Esophagus muscularis mucosa (tissue), 4 donors: Measurements from ENCODE around the gene NDUFB2. TPM values are rescaled to one million over a fixed set of nuclear protein-coding genes. Genes with fewer than 3 reads are reported as not detected.
"Not testable (repeated sequence)": the region's sequence is repeated elsewhere in the genome, so short reads cannot be mapped to it uniquely, and the experiment has no call there.

Source experiments
- DNase-seq: peaks from one replicate; pipeline ENCODE4 v3.0.0-alpha.2; 2017; ENCODE audit errors: extremely low spot score
- H3K27ac ChIP-seq, 4 donors: fragments of 200-600 bp; sonication (generic); replicated peaks in 1 of 4; 1 replicate in 3 of 4; 2 replicates in 1 of 4; pipeline ENCODE4 v1.5.1; 2016 to 2019; ENCODE audit warnings: mild to moderate bottlenecking in 1 of 4
- H3K27me3 ChIP-seq, 4 donors: fragments of 200-600 bp; sonication (generic); one replicate each; pipeline versions ENCODE4 v1.5.1 to v1.6.0; 2016 to 2019
- H3K36me3 ChIP-seq, 4 donors: fragments of 200-600 bp; sonication (generic); one replicate each; pipeline ENCODE4 v1.5.1; 2016 to 2019
- H3K4me1 ChIP-seq, 4 donors: fragments of 200-600 bp; sonication (generic); one replicate each; pipeline ENCODE4 v1.5.1; 2016 to 2019
- H3K4me3 ChIP-seq, 4 donors: fragments of 200-600 bp; sonication (generic); 1 replicate in 2 of 4; 2 replicates in 2 of 4; pipeline ENCODE4 v1.5.1; 2016 to 2019; ENCODE audit warnings: mild to moderate bottlenecking in 4 of 4, moderate library complexity in 1 of 4
- H3K9me3 ChIP-seq, 4 donors: fragments of 200-600 bp; sonication (generic); 1 replicate in 3 of 4; 2 replicates in 1 of 4; pipeline ENCODE4 v1.5.1; 2016 to 2019
- EP300 ChIP-seq: sonication (generic); formaldehyde crosslinking; IDR thresholded peaks from one replicate; pipeline ENCODE4 v1.6.1; 2017; ENCODE audit warnings: antibody characterized with exemption
- POLR2A ChIP-seq: fragments of 450-650 bp; IDR thresholded peaks from one replicate; pipeline ENCODE4 v1.6.1; 2017; ENCODE audit warnings: antibody characterized with exemption, moderate library complexity, mild to moderate bottlenecking, low read depth
- POLR2AphosphoS5 ChIP-seq, 2 donors: sonication (generic); formaldehyde crosslinking; IDR thresholded peaks; one replicate each; pipeline ENCODE4 v1.6.1; 2017; ENCODE audit warnings: antibody characterized with exemption in 2 of 2
- WGBS: methylation state at CpG from one replicate; pipeline ENCODE4 v1.1.5; 2018; 5-methylcytosine and 5-hydroxymethylcytosine counted together
- intact Hi-C: fragments of 100-400 bp; cut with DNase I; formaldehyde crosslinking; loops from one replicate; pipeline ENCODE4 v1.15.1; 2023
- total RNA-seq, 4 donors: library from RNA; depleted of rRNA; stranded (reverse); fragments of >200 nt; gene quantifications; one replicate each; pipeline versions ENCODE4 v1.1.0 to v1.2.1, GENCODE V29; 2016
- TF ChIP-seq, protein P1 (sequence below), 3 experiments: fragments of 200-600 bp in 2 of 3; fragments of 450-650 bp in 1 of 3; sonication (generic) in 2 of 3; IDR thresholded peaks; one replicate each; pipeline ENCODE4 v1.5.1; 2017 to 2019; ENCODE audit warnings: antibody characterized with exemption in 3 of 3, mild to moderate bottlenecking in 2 of 3, moderate library complexity in 1 of 3

Gene NDUFB2
- total RNA-seq, 4 donors from 2014 or later, result 235 to 279 (median 262) TPM

GRCh38 chr7:140691376-140692045, 5.0 kb upstream of the NDUFB2 start:
- no peaks in the 10 kb centered on the region for H3K27me3 ChIP-seq
- intact Hi-C loops, result loop anchor here (10.0 kb wide), 1 partner anchor 323 kb away; the partner anchor contains the start of gene MRPS33
- H3K4me3 ChIP-seq, result no peak overlapping the region
- DNase-seq, result no peak
- WGBS, result 94% methylated on average over 12 of the region's 12 CpGs
- H3K27ac ChIP-seq, result no peak overlapping the region
- peaks cover 21 to 85% (median 65%) of the 10 kb centered on the region in 4 donors for H3K36me3 ChIP-seq
- no peak for TF ChIP-seq POLR2A
- no peak for TF ChIP-seq EP300
- TF ChIP-seq, protein P1, sequence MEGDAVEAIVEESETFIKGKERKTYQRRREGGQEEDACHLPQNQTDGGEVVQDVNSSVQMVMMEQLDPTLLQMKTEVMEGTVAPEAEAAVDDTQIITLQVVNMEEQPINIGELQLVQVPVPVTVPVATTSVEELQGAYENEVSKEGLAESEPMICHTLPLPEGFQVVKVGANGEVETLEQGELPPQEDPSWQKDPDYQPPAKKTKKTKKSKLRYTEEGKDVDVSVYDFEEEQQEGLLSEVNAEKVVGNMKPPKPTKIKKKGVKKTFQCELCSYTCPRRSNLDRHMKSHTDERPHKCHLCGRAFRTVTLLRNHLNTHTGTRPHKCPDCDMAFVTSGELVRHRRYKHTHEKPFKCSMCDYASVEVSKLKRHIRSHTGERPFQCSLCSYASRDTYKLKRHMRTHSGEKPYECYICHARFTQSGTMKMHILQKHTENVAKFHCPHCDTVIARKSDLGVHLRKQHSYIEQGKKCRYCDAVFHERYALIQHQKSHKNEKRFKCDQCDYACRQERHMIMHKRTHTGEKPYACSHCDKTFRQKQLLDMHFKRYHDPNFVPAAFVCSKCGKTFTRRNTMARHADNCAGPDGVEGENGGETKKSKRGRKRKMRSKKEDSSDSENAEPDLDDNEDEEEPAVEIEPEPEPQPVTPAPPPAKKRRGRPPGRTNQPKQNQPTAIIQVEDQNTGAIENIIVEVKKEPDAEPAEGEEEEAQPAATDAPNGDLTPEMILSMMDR (IDR thresholded peaks at IDR 0.05), result no peak
- TF ChIP-seq POLR2AphosphoS5 (IDR thresholded peaks at IDR 0.05), result no peak
- no peaks in the 10 kb centered on the region for H3K9me3 ChIP-seq
- H3K4me1 ChIP-seq, result peaks cover 6 to 10% (median 8%) of the 10 kb centered on the region in 4 donors

GRCh38 chr7:140693849-140694248, 2.7 kb upstream of the NDUFB2 start:
- H3K4me3 ChIP-seq, H3K9me3 ChIP-seq, H3K27ac ChIP-seq, H3K27me3 ChIP-seq, DNase-seq: not testable (repeated sequence)
- 96% methylated on average over 9 of the region's 10 CpGs for WGBS
- peaks cover 7 to 62% (median 45%) of the 10 kb centered on the region in 4 donors for H3K36me3 ChIP-seq
- peaks cover 20 to 26% (median 25%) of the 10 kb centered on the region in 4 donors for H3K4me1 ChIP-seq
- intact Hi-C loops, result loop anchor here (10.0 kb wide), 1 partner anchor 321 kb away; the partner anchor contains the start of gene MRPS33

DNA sequence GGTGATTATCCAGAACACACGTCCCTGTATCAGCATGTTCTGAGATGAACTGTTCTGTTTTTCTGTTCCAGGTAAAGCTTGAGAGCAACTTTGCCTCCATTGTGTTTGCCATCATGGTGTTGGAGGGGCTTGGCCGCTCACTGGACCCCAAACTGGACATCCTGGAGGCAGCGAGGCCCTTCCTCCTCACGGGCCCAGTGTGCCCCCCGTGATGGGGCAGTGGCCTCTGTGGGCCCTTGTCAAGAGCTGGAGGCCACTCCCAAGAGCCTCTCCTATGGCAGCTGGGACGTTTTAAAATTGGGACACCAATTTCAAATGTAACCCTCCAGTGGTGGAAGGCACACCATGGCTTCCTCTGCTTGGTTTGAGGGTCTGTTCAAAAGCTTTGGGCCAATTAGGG, 1.9 kb upstream of the NDUFB2 start:
- intact Hi-C loops, result loop anchor here (10.0 kb wide), 1 partner anchor 320 kb away; the partner anchor contains the start of gene MRPS33
- Histone ChIP-seq H3K27ac (no peak overlapping the region), H3K4me1 (peaks cover 27 to 33% (median 32%) of the 10 kb centered on the region in 4 donors), H3K4me3 (no peak overlapping the region), H3K27me3 (no peaks in the 10 kb centered on the region), H3K36me3 (peaks cover under 1 to 54% (median 38%) of the 10 kb centered on the region in 4 donors), H3K9me3 (no peaks in the 10 kb centered on the region)
- DNase-seq, result no peak
- TF ChIP-seq POLR2AphosphoS5 (IDR thresholded peaks at IDR 0.05) (no peak), POLR2A (no peak), EP300 (no peak)
- TF ChIP-seq, protein P1 (IDR thresholded peaks at IDR 0.05), result no peak
- 79% methylated on average over 6 of the region's 6 CpGs for WGBS

GRCh38 chr7:140695381-140695780, 1.1 kb upstream of the NDUFB2 start:
- Histone ChIP-seq H3K27ac (peak overlapping the region; percentile 89 to 94 (median 93)), H3K4me3 (no peak overlapping the region), H3K36me3 (peaks cover 0 to 46% (median 31%) of the 10 kb centered on the region in 4 donors), H3K9me3 (no peaks in the 10 kb centered on the region), H3K27me3 (no peaks in the 10 kb centered on the region), H3K4me1 (peaks cover 29 to 37% (median 34%) of the 10 kb centered on the region in 4 donors)
- TF ChIP-seq EP300 (no peak), POLR2AphosphoS5 (IDR thresholded peaks at IDR 0.05) (no peak), POLR2A (no peak)
- TF ChIP-seq, protein P1 (IDR thresholded peaks at IDR 0.05), result no peak
- whole genome bisulfite sequencing, result 91% methylated on average over 10 of the region's 11 CpGs
- no peak for DNase-seq
- intact Hi-C loops, result loop anchor here (5.0 to 10.0 kb wide), 2 partner anchors 227 to 319 kb away; partner anchors contain the start of genes BRAF and MRPS33

GRCh38 chr7:140696024-140696679, 356 bp upstream of the NDUFB2 start:
- WGBS, result 19% methylated on average over 23 of the region's 23 CpGs
- peaks cover 29 to 37% (median 34%) of the 10 kb centered on the region in 4 donors for H3K4me1 ChIP-seq
- peak overlapping the region; percentile 89 to 94 (median 93) for H3K27ac ChIP-seq
- peaks cover 0 to 39% (median 23%) of the 10 kb centered on the region in 4 donors for H3K36me3 ChIP-seq
- intact Hi-C loops, result loop anchor here (5.0 to 10.0 kb wide), 2 partner anchors 226 to 319 kb away; partner anchors contain the start of genes BRAF and MRPS33
- peak; percentile 99 for DNase-seq
- no peaks in the 10 kb centered on the region for H3K27me3 ChIP-seq
- H3K9me3 ChIP-seq, result no peaks in the 10 kb centered on the region
- H3K4me3 ChIP-seq, result peak overlapping the region; percentile 73 to 99 (median 87)
- TF ChIP-seq POLR2AphosphoS5 (IDR thresholded peaks at IDR 0.05), result peak in 1 of 2 donors; percentile 80
- TF ChIP-seq, protein P1 (IDR thresholded peaks at IDR 0.05), result no peak
- TF ChIP-seq POLR2A, result no peak
- no peak for TF ChIP-seq EP300
